Measurements from ENCODE around the gene AGAP1. TPM values are rescaled to one million over a fixed set of nuclear protein-coding genes. Genes with fewer than 3 reads are reported as not detected.

The AGAP1 gene
- total and polyA plus RNA-seq, 2 donors (not counting 3 experiments of a cell fraction or from before 2014, with no cell fraction given): 10.2 to 20.9 TPM

- no peak overlapping the region for H3K4me3 ChIP-seq (replicated peaks in 1 of 3; ENCODE audit: insufficient read depth in 1 of 3, low read depth in 1 of 3, low read length in 3 of 3)
- ChIA-PET CTCF (no interaction called here), POLR2A (no interaction called here)
- H3K79me2 ChIP-seq (ENCODE audit: control insufficient read depth, insufficient read depth, low read length): no peaks in the 10 kb centered on the region
- no peak for TF ChIP-seq POLR2A (IDR thresholded peaks at IDR 0.05; ENCODE audit: low read depth, low read length)
- no peak overlapping the region for H2AFZ ChIP-seq (ENCODE audit: low read depth, low read length)
- intact Hi-C loops (cut with micrococcal nuclease): no loop called here
- H3K36me3 ChIP-seq (ENCODE audit: control insufficient read depth in 2 of 2, extremely low read depth in 1 of 2, insufficient read depth in 2 of 2, low read length in 2 of 2): no peaks in the 10 kb centered on the region
- H3K27ac ChIP-seq (ENCODE audit: insufficient read depth, low read depth, low read length): no peak overlapping the region
- FAIRE-seq: no peak
- DNase-seq (ENCODE audit: low read depth, low spot score): no peak
- dilution Hi-C loops (cut with MboI; ENCODE audit: extremely low pct_ligation_motif_present, low sequenced_read_pairs): no loop called here
- no peaks in the 10 kb centered on the region for H3K4me1 ChIP-seq (ENCODE audit: control insufficient read depth, extremely low read depth, insufficient read depth, low read length)
- no peak overlapping the region for H3K9ac ChIP-seq (replicated peaks; ENCODE audit: extremely low read depth, insufficient read depth, low read length)
- H3K27me3 ChIP-seq (ENCODE audit: control insufficient read depth in 2 of 2, insufficient read depth in 2 of 2, low read length in 2 of 2): no peaks in the 10 kb centered on the region
- no peaks in the 10 kb centered on the region for H3K9me1 ChIP-seq (replicated peaks; ENCODE audit: control insufficient read depth, extremely low read depth, insufficient read depth, low read length)
- no peak overlapping the region for H3K4me2 ChIP-seq (ENCODE audit: insufficient read depth, low read length)
- no peaks in the 10 kb centered on the region for H3K9me3 ChIP-seq (replicated peaks; ENCODE audit: control insufficient read depth, insufficient read depth, low read length)
- no peaks in the 10 kb centered on the region for H4K20me1 ChIP-seq (replicated peaks; ENCODE audit: control insufficient read depth, extremely low read depth, insufficient read depth, low read length)
- no TSS peak for BruUV-seq (replicated peaks)
Observed at GRCh38 chr2:235966396-235966795, 472.6 kb downstream of the AGAP1 start.

GRCh38 chr2:235966932-235967757 is 473.3 kb downstream of the AGAP1 start:
- Histone ChIP-seq H3K4me2 (ENCODE audit: insufficient read depth, low read length) (no peak overlapping the region), H3K4me3 (replicated peaks in 1 of 3; ENCODE audit: insufficient read depth in 1 of 3, low read depth in 1 of 3, low read length in 3 of 3) (no peak overlapping the region), H4K20me1 (replicated peaks; ENCODE audit: control insufficient read depth, extremely low read depth, insufficient read depth, low read length) (no peaks in the 10 kb centered on the region), H3K36me3 (ENCODE audit: control insufficient read depth in 2 of 2, extremely low read depth in 1 of 2, insufficient read depth in 2 of 2, low read length in 2 of 2) (no peaks in the 10 kb centered on the region), H3K27ac (ENCODE audit: insufficient read depth, low read depth, low read length) (no peak overlapping the region), H3K79me2 (ENCODE audit: control insufficient read depth, insufficient read depth, low read length) (no peaks in the 10 kb centered on the region), H3K9me3 (replicated peaks; ENCODE audit: control insufficient read depth, insufficient read depth, low read length) (no peaks in the 10 kb centered on the region), H3K9ac (replicated peaks; ENCODE audit: extremely low read depth, insufficient read depth, low read length) (no peak overlapping the region), H3K27me3 (ENCODE audit: control insufficient read depth in 2 of 2, insufficient read depth in 2 of 2, low read length in 2 of 2) (no peaks in the 10 kb centered on the region), H3K9me1 (replicated peaks; ENCODE audit: control insufficient read depth, extremely low read depth, insufficient read depth, low read length) (no peaks in the 10 kb centered on the region), H2AFZ (ENCODE audit: low read depth, low read length) (no peak overlapping the region), H3K4me1 (ENCODE audit: control insufficient read depth, extremely low read depth, insufficient read depth, low read length) (no peaks in the 10 kb centered on the region)
- DNase-seq (ENCODE audit: low read depth, low spot score) (no peak), FAIRE-seq (no peak)
- ChIA-PET POLR2A (no interaction called here), CTCF (no interaction called here)
- intact Hi-C loops (cut with micrococcal nuclease): no loop called here
- BruUV-seq (replicated peaks): no TSS peak
- TF ChIP-seq MYC (IDR thresholded peaks at IDR 0.05; ENCODE audit: low read depth, low read length): no peak
- TF ChIP-seq MAX (IDR thresholded peaks at IDR 0.05; ENCODE audit: insufficient read depth, insufficient read length): no peak
- no peak for TF ChIP-seq POLR2AphosphoS5 (IDR thresholded peaks at IDR 0.05; ENCODE audit: insufficient read depth, low read depth, low read length)
- no peak for TF ChIP-seq GATA2 (IDR thresholded peaks at IDR 0.05; ENCODE audit: insufficient read depth, insufficient read length, low read depth, low read length)
- no peak for TF ChIP-seq CTCF (IDR thresholded peaks at IDR 0.05; ENCODE audit: extremely low read depth in 1 of 2, insufficient read depth in 1 of 2, low read depth in 1 of 2, low read length in 2 of 2)
- no peak for TF ChIP-seq EZH2 (IDR thresholded peaks at IDR 0.05; ENCODE audit: borderline replicate concordance, low read depth, low read length, severe bottlenecking)
- no peak for TF ChIP-seq POLR2A (IDR thresholded peaks at IDR 0.05; ENCODE audit: low read depth, low read length)
- no peak for TF ChIP-seq FOS (IDR thresholded peaks at IDR 0.05; ENCODE audit: borderline replicate concordance, insufficient read depth, low read length)
- no peak for TF ChIP-seq JUN (IDR thresholded peaks at IDR 0.05; ENCODE audit: borderline replicate concordance, insufficient read depth, insufficient read length, low read depth)
- dilution Hi-C loops (cut with MboI; ENCODE audit: extremely low pct_ligation_motif_present, low sequenced_read_pairs): no loop called here

Measured in endothelial cell of umbilical vein (primary cell).